IMR-90 (cell line): ENCODE results near the gene ZFAND2B. TPM values are rescaled to one million over a fixed set of nuclear protein-coding genes. Genes with fewer than 3 reads are reported as not detected.
"Not testable (repeated sequence)": the region's sequence is repeated elsewhere in the genome, so short reads cannot be mapped to it uniquely, and the experiment has no call there.

Experiments used
- ATAC-seq: fragments of 200-7000 bp; cut with Tn5 transposase; 2 replicates; pipeline ENCODE4 v1.9.1; 2020; ENCODE audit warnings: low read depth, mild to moderate bottlenecking, moderate library complexity
- BruUV-seq: library from RNA; stranded (reverse); fragments of 400-500 nt; replicated peaks from 2 replicates; lab custom pipeline; 2021; lab: Mats Ljungman, UMichigan
- CTCF ChIA-PET: fragments of 300-600 bp; formaldehyde crosslinking; extraction: SDS; loops from one replicate; lab custom pipeline; 2021; ENCODE audit warnings: antibody characterized with exemption; lab: Yijun Ruan, JAX
- POLR2A ChIA-PET: fragments of 300-600 bp; sonication (Branson Sonifier 250); formaldehyde crosslinking; loops from one replicate; lab custom pipeline; 2022; ENCODE audit warnings: antibody characterized with exemption; ENCODE audit not compliant: unreplicated experiment; lab: Charles Lee
- DNase-seq: peaks from one replicate; pipeline ENCODE4 v3.0.0; 2013
- H2AFZ ChIP-seq: replicated peaks from 2 replicates; pipeline ENCODE3; 2013; ENCODE audit warnings: low read length, mild to moderate bottlenecking; ENCODE audit not compliant: poor library complexity
- H2AK5ac ChIP-seq: 2 replicates; pipeline ENCODE4 v1.6.1; 2013; ENCODE audit warnings: low read depth, low read length, inconsistent platforms
- H2AK9ac ChIP-seq: replicated peaks from 2 replicates; pipeline ENCODE3; 2013; ENCODE audit warnings: mild to moderate bottlenecking, low read depth, low read length, moderate library complexity; ENCODE audit not compliant: poor library complexity
- H2BK120ac ChIP-seq: 2 replicates; pipeline ENCODE4 v1.6.1; 2013; ENCODE audit warnings: low read depth, low read length, inconsistent platforms
- H2BK15ac ChIP-seq: 3 replicates; pipeline ENCODE4 v1.6.1; 2013; ENCODE audit warnings: low read depth, low read length, inconsistent platforms
- H2BK20ac ChIP-seq: 2 replicates; pipeline ENCODE4 v1.6.1; 2013; ENCODE audit warnings: low read depth, mild to moderate bottlenecking, inconsistent platforms, low read length, moderate library complexity
- H2BK5ac ChIP-seq: 2 replicates; pipeline ENCODE4 v1.6.1; 2013; ENCODE audit warnings: mild to moderate bottlenecking, low read depth, low read length, inconsistent platforms; ENCODE audit not compliant: poor library complexity, severe bottlenecking
- H3K14ac ChIP-seq: replicated peaks from 2 replicates; pipeline ENCODE4 v1.6.1; 2013; ENCODE audit warnings: low read depth, low read length, inconsistent platforms
- H3K18ac ChIP-seq: 2 replicates; pipeline ENCODE4 v1.6.1; 2013; ENCODE audit warnings: low read depth, low read length, control low read depth
- H3K23ac ChIP-seq: 2 replicates; pipeline ENCODE4 v1.6.1; 2013; ENCODE audit warnings: low read depth, low read length, inconsistent platforms
- H3K27ac ChIP-seq: 2 replicates; pipeline ENCODE4 v1.5.1; 2013; ENCODE audit warnings: mild to moderate bottlenecking, control low read depth, low read length; ENCODE audit not compliant: insufficient read depth
- H3K27me3 ChIP-seq: 2 replicates; pipeline ENCODE4 v1.6.1; 2013; ENCODE audit warnings: low read length; ENCODE audit not compliant: control insufficient read depth, insufficient read depth
- H3K36me3 ChIP-seq: 2 replicates; pipeline ENCODE4 v1.6.1; 2013; ENCODE audit warnings: low read length, mixed read lengths; ENCODE audit not compliant: control insufficient read depth, insufficient read depth
- H3K4ac ChIP-seq: 2 replicates; pipeline ENCODE4 v1.6.1; 2013; ENCODE audit warnings: low read depth, low read length, inconsistent platforms
- H3K4me1 ChIP-seq: 2 replicates; pipeline ENCODE4 v1.6.1; 2013; ENCODE audit warnings: low read length, mixed read lengths; ENCODE audit not compliant: control insufficient read depth, insufficient read depth
- H3K4me2 ChIP-seq: 2 replicates; pipeline ENCODE4 v1.6.1; 2013; ENCODE audit warnings: low read depth, mild to moderate bottlenecking, control low read depth, low read length, moderate library complexity
- H3K4me3 ChIP-seq: 2 replicates; pipeline ENCODE4 v1.5.1; 2013; ENCODE audit warnings: low read depth, mild to moderate bottlenecking, control low read depth, low read length, moderate library complexity; ENCODE audit not compliant: insufficient read depth
- H3K56ac ChIP-seq: 2 replicates; pipeline ENCODE4 v1.6.1; 2013; ENCODE audit warnings: low read length, inconsistent platforms; ENCODE audit not compliant: insufficient read depth; ENCODE audit errors: extremely low read depth
- H3K79me1 ChIP-seq, 2 experiments: 2 replicates each; pipeline ENCODE4 v1.6.1; 2013; ENCODE audit warnings: low read length in 2 of 2, inconsistent platforms in 1 of 2, low read depth in 1 of 2
- H3K9ac ChIP-seq: 2 replicates; pipeline ENCODE4 v1.6.1; 2013; ENCODE audit warnings: low read depth, low read length, control low read depth
- H3K9me1 ChIP-seq: 2 replicates; pipeline ENCODE4 v1.6.1; 2013; ENCODE audit warnings: low read length, inconsistent platforms; ENCODE audit not compliant: insufficient read depth
- H3K9me3 ChIP-seq: 2 replicates; pipeline ENCODE4 v1.6.1; 2013; ENCODE audit warnings: low read length; ENCODE audit not compliant: control insufficient read depth, insufficient read depth
- H4K20me1 ChIP-seq: 2 replicates; pipeline ENCODE4 v1.6.1; 2013; ENCODE audit warnings: low read length, inconsistent platforms; ENCODE audit not compliant: insufficient read depth
- H4K5ac ChIP-seq: 2 replicates; pipeline ENCODE4 v1.6.1; 2013; ENCODE audit warnings: mild to moderate bottlenecking, low read depth, low read length, control low read depth
- H4K8ac ChIP-seq, 2 experiments: 2 replicates each; pipeline ENCODE4 v1.6.1; 2013; ENCODE audit warnings: low read depth in 2 of 2, low read length in 2 of 2, control low read depth in 1 of 2, inconsistent platforms in 1 of 2
- H4K91ac ChIP-seq: 2 replicates; pipeline ENCODE4 v1.6.1; 2013; ENCODE audit warnings: low read depth, low read length, inconsistent platforms; ENCODE audit not compliant: insufficient read depth
- BHLHE40 ChIP-seq: fragments of 150-350 bp; IDR thresholded peaks from 2 replicates; pipeline ENCODE4 v1.6.1; 2016; ENCODE audit warnings: mild to moderate bottlenecking, low read depth, low read length
- CEBPB ChIP-seq: IDR thresholded peaks from 2 replicates; pipeline ENCODE4 v1.6.1; 2012; ENCODE audit warnings: low read depth, low read length, improper control_type of control experiment
- NFE2L2 ChIP-seq: fragments of 150-350 bp; IDR thresholded peaks from 2 replicates; pipeline ENCODE4 v1.6.1; 2016; ENCODE audit warnings: low read depth, mild to moderate bottlenecking, low read length
- POLR2A ChIP-seq: IDR thresholded peaks from 2 replicates; pipeline ENCODE4 v1.6.1; 2012; ENCODE audit warnings: mild to moderate bottlenecking, low read depth, low read length
- WGBS, 2 experiments: methylation state at CpG; one replicate each; pipeline versions ENCODE4 v1.1.5 to v1.1.7; 2013; ENCODE audit warnings: missing lambda C conversion rate in 2 of 2; ENCODE audit not compliant: insufficient read length in 1 of 2; ENCODE audit errors: extremely low coverage in 2 of 2; 5-methylcytosine and 5-hydroxymethylcytosine counted together
- dilution Hi-C: fragments of 300-500 bp; cut with HindIII; formaldehyde crosslinking; loops from one replicate; pipeline ENCODE4 v1.14.3; 2018; ENCODE audit warnings: low sequenced_read_pairs; ENCODE audit not compliant: unreplicated experiment
- in situ Hi-C: fragments of 300-500 bp; cut with MboI; formaldehyde crosslinking; loops from 3 replicates; pipeline ENCODE4 v1.14.3; 2019; ENCODE audit warnings: low sequenced_read_pairs, inconsistent platforms, mixed read lengths
- intact Hi-C: fragments of 100-400 bp; cut with micrococcal nuclease; formaldehyde crosslinking; loops from 2 replicates; pipeline ENCODE4 v1.10.0; 2022
- polyA plus RNA-seq, 3 experiments: library from polyadenylated mRNA; depleted of rRNA; stranded (reverse); fragments of >200 nt; gene quantifications; 2 replicates each; pipeline ENCODE4 v1.2.3, GENCODE V29; 2012; ENCODE audit warnings: low replicate concordance in 1 of 3
- total RNA-seq: library from RNA; depleted of rRNA; stranded (reverse); fragments of >200 nt; gene quantifications from 2 replicates; pipeline ENCODE4 v1.2.3, GENCODE V29; 2012
- TF ChIP-seq, protein P1 (sequence below): fragments of 150-350 bp; IDR thresholded peaks from 2 replicates; pipeline ENCODE4 v1.6.1; 2017; ENCODE audit warnings: mild to moderate bottlenecking, antibody characterized with exemption, low read length, low read depth

The ZFAND2B gene
- total and polyA plus RNA-seq, 2 of the 4 experiments (the other 2 are of a cell fraction): 25.5 to 38.3 TPM

DNA sequence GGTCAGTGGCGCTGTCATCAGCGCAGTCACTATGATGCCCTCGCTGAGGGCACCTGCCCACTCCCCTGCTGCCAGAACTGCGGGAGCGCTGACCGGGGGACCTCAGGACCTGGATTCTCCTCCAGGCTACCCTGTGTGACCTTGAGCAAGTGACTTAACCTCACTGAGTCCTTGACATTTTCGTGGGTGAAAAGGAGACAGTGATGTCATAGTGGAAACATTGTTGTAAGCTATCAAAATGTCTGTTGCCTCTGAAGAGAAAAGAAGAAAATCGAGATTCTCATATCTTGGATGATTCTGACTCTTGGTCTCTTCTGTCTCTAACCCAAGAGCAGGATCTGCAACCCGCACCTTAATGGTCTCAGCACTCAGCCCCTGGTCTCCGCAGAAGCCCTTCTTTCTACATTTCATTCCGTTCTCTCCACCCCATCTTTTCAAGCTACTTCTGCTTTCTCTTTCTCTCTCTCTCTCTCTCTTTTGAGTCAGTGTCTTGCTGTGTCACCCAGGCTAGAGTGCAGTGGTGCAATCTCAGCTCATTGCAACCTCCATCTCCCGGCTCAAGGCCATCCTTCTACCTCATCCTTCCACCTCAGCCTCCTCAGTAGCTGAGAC, 48.1 kb downstream of the ZFAND2B start:
- ChIA-PET CTCF (interaction anchor here (1.2 kb wide), 1 partner anchor 23 kb away, joined by 4 read pairs; no protein-coding TSS in a partner anchor), POLR2A (no interaction called here)
- H4K8ac ChIP-seq: no peak overlapping the region
- H3K9ac ChIP-seq: no peak overlapping the region
- no peak overlapping the region for H2AK9ac ChIP-seq
- H2AFZ ChIP-seq: peak overlapping the region; percentile 87
- H2BK120ac ChIP-seq: no peak overlapping the region
- H3K4me2 ChIP-seq: peak overlapping the region; percentile 94
- H4K5ac ChIP-seq: no peak overlapping the region
- in situ Hi-C loops: no loop called here
- H4K91ac ChIP-seq: no peak overlapping the region
- H3K4ac ChIP-seq: no peak overlapping the region
- peaks cover 13% of the 10 kb centered on the region for H3K9me1 ChIP-seq
- H3K79me1 ChIP-seq: no peaks in the 10 kb centered on the region
- intact Hi-C loops: no loop called here
- H2AK5ac ChIP-seq: no peak overlapping the region
- H3K4me1 ChIP-seq: peaks cover 28% of the 10 kb centered on the region
- no peak overlapping the region for H2BK20ac ChIP-seq
- H3K9me3 ChIP-seq: no peaks in the 10 kb centered on the region
- H3K27me3 ChIP-seq: peaks cover 19% of the 10 kb centered on the region
- DNase-seq (no peak), ATAC-seq (no peak; the same call in 1 of the 2 replicates)
- no peak overlapping the region for H2BK5ac ChIP-seq
- no peak overlapping the region for H2BK15ac ChIP-seq
- no peak overlapping the region for H3K56ac ChIP-seq
- no TSS peak for BruUV-seq
- dilution Hi-C loops: no loop called here
- H3K27ac ChIP-seq: no peak overlapping the region
- TF ChIP-seq BHLHE40 (no peak), CEBPB (peak; percentile 78), NFE2L2 (peak; percentile 39; the same call in 1 of the 2 replicates), POLR2A (no peak)
- TF ChIP-seq, protein P1, sequence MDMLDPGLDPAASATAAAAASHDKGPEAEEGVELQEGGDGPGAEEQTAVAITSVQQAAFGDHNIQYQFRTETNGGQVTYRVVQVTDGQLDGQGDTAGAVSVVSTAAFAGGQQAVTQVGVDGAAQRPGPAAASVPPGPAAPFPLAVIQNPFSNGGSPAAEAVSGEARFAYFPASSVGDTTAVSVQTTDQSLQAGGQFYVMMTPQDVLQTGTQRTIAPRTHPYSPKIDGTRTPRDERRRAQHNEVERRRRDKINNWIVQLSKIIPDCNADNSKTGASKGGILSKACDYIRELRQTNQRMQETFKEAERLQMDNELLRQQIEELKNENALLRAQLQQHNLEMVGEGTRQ: no peak
- WGBS, 2 experiments: 55% methylated on average over 3 of the region's 12 CpGs; no CpG with 5 or more reads in 1 of the 2 experiments
- H3K4me3 ChIP-seq: peak overlapping the region; percentile 57
- no peak overlapping the region for H3K18ac ChIP-seq
- H4K20me1 ChIP-seq: 0 out of 2 replicates have a peak, but pooled peaks cover 3% of the 10 kb centered on the region
- H3K23ac ChIP-seq: peak overlapping the region; percentile 45; the same call in 1 of the 2 replicates
- H3K36me3 ChIP-seq: peaks cover 5% of the 10 kb centered on the region; the same call in 1 of the 2 replicates
- no peak overlapping the region for H3K14ac ChIP-seq

DNA sequence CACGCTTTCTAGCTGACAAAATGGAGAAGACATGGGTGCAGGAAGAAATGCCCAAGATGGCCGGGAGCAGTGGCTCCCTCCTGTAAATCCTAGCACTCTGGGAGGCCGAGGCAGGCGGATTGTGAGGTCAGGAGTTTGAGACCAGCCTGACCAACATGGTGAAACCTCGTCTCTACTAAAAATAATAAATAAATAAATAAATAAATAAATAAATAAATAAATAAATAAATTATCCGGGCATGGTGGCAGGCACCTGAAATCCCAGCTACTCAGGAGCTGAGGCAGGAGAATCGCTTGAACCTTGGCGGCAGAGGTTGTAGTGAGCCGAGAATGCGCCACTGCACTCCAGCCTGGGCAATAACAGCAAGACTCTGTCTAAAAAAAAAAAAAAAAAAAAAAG, 52.4 kb downstream of the ZFAND2B start:
- POLR2A ChIA-PET: not testable (repeated sequence)

More for the DNA sequence above, 52.4 kb downstream of the ZFAND2B start:
- dilution Hi-C loops, H2AK9ac ChIP-seq, H3K4me1 ChIP-seq, H3K9me1 ChIP-seq, H3K56ac ChIP-seq, in situ Hi-C loops, H4K5ac ChIP-seq, H3K36me3 ChIP-seq, H2AFZ ChIP-seq, H2BK15ac ChIP-seq, H3K14ac ChIP-seq, H4K91ac ChIP-seq, BruUV-seq, H4K20me1 ChIP-seq, H2BK5ac ChIP-seq, H3K18ac ChIP-seq, H3K4ac ChIP-seq, H3K9ac ChIP-seq, H3K4me2 ChIP-seq, H3K79me1 ChIP-seq, H3K23ac ChIP-seq, intact Hi-C loops, H2BK20ac ChIP-seq, DNase-seq, H4K8ac ChIP-seq, H2AK5ac ChIP-seq, H3K9me3 ChIP-seq, H3K4me3 ChIP-seq, H3K27ac ChIP-seq, H2BK120ac ChIP-seq, ATAC-seq: not testable (repeated sequence)
- peaks cover 35% of the 10 kb centered on the region for H3K27me3 ChIP-seq
- CTCF ChIA-PET: interaction anchor here (0.8 kb wide), 1 partner anchor 36 kb away, joined by 3 read pairs; no protein-coding TSS in a partner anchor
- no CpG with 5 or more reads among the region's 10 CpGs for WGBS, 2 experiments
